ENCODE results near the gene TNFRSF1B.

- TF ChIP-seq EZH2phosphoT487 (IDR thresholded peaks at IDR 0.05; ENCODE audit: low read length), result no peak
- TF ChIP-seq CTCF (IDR thresholded peaks at IDR 0.05; ENCODE audit: low read length), result no peak
- TF ChIP-seq EZH2 (optimal IDR thresholded peaks at IDR 0.05; ENCODE audit: low read depth, low read length), result no peak
Measured at GRCh38 chr1:12132078-12132477, 34.7 kb upstream of the TNFRSF1B start.
